Muscle of arm (tissue), 12 donors: ENCODE measurements around the gene KCNT2. TPM values are rescaled to one million over a fixed set of nuclear protein-coding genes. Genes with fewer than 3 reads are reported as not detected.

Experiments
- DNase-seq: peaks from one replicate; pipeline ENCODE4 v3.0.0-alpha.2; 2013
- polyA plus RNA-seq, 12 donors: library from polyadenylated mRNA; unstranded; fragments of 120-200 nt; gene quantifications; one replicate each; pipeline ENCODE4 v1.2.1, GENCODE V29; 2013; ENCODE audit not compliant: insufficient read length in 12 of 12

Gene KCNT2
- polyA plus RNA-seq, 12 donors, result 5.0 to 10.8 (median 7.7) TPM; not detected in 1

DNA sequence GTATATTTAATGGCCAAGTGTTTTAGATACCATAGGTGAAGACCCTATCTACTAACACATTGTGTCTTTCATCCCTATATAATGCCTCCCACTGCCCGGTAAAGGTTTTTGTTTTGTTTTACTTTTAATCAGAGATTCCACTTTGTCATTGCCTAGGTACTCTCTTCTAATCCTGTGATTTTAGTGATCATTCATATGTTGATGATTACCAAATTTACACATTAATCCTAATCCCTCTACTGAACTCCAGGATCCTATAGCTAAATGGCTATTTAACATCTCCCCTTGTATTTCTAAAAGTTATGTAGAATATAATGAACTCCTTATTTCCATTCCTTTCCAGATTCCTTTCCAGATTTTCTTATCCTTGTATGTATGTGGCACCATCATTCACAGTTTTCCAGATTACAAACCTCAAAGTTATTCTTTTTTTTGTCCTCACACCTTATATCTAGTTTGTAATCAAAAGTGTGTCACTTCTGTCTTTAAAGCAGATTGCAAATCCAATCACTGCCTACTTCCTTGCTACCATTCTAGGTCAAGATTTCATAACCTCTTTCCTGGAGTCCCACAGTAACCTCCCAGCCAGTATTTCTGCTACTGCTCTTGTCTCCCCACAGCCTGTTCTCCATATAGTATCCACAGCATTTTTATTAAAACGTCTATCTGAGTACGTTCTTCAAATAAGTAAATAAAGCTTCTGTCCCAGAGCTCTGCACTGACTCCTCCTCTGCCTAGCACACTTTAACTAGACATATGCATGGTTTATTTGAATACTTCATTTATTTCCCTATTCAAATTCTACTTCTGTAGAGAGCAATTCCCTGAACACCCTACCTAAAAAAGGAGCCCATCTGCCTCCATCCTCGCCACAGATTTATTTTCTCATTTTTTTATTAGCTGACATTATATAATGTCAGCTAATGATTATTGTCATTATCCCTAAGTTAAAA lies 157.8 kb downstream of the KCNT2 start:
- no peak for DNase-seq

GRCh38 chr1:196449460-196449859 lies 158.8 kb downstream of the KCNT2 start:
- no peak for DNase-seq

DNA sequence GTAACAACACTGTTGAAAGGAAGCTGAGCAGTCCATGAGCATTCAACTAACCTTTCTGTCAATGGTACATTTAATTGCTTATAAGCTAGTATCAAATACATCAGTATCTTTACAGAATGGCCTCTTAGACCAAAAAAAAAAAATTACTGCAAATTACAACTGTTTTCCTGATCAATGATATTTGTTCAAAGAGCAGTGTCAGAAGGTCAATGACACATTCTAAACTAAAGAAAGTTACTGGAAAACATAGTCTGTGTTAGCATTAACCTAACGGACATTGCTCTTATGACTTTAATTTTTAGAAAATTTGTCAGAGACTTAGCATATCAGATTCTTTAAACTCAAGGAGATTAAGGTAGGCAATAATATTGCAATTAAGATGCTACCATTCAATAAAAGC lies 162.5 kb downstream of the KCNT2 start:
- no peak for DNase-seq

GRCh38 chr1:196444634-196445033 lies 163.6 kb downstream of the KCNT2 start:
- no peak for DNase-seq

DNA sequence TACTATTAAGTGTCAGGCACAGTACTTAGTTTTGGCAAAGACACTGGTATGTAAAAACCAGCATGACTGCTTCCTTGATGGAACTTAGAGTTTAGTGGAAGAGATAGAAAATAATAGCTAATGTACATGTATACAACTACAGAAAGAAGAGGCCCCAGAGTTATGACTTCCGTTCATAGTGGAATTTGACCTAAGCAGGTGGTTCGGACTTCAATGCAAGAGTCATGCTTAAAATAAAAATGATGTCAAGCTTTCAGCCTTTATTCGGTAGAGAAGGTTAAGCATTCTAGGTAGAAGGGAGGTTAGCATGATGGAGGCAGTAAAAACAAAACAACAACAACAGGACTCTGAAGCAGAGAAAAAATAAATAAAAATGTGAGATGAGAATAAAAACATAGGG lies 165.9 kb downstream of the KCNT2 start:
- DNase-seq, result no peak

- no peak for DNase-seq
Measured at GRCh38 chr1:196440711-196441110, 167.5 kb downstream of the KCNT2 start.

GRCh38 chr1:196438329-196438728 lies 169.9 kb downstream of the KCNT2 start:
- DNase-seq, result no peak

DNA sequence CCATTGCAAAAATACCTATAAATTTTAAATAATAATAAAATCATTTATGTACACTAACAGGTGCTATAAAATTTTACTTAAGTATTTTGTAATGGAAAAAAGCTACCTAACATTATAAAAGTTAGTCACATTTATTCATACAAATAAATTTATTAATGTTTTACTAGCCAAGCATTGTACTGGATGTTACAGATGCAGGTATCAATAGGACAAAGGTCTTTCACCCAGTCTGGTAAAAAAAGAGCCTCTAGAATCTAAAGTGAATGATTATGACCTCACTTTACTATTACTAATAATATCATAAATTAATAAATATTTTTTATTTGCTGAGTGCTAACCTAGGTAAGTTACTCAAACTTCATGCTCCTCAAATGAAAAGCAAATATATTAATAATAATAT lies 170.6 kb downstream of the KCNT2 start:
- DNase-seq, result no peak

DNA sequence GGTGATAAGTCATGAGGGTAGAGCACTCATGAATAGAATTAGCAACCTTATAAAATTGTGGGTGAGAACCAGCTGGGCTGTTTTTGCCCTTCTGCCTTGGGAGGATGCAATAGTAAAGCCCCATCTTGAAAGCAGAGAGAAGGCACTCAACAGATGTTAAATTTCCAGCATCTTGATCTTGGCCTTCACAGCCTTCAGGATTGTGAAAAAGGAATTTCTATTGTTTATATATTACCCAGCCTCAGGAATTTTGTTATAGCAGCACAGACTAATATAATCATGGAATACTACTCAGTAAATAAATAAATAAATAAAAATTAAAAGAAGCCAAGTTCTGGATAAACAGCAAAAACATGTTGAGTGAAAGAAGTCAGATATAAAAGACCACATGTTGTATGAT lies 175.2 kb downstream of the KCNT2 start:
- no peak for DNase-seq

- no peak for DNase-seq
Measured at GRCh38 chr1:196427976-196428734, 180.1 kb downstream of the KCNT2 start.

DNA sequence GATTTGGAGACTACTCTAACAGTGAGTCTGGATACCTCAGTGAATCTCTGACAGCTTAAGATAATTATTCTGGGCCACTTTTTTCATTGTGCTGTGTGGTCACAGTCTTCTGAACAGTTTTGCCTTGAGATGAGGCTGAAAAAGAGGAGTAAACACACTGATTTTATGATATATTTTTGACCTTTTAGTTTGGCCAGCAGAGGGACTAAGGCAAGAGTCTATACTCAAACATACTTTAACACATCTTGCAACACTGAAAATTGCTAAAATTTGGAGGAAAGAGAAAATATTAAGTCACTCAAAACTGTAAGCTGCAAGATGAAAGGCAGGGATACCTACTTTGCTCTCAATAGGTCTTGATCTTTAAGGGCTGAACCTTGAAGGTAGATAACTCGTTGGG lies 182.7 kb downstream of the KCNT2 start:
- DNase-seq, result no peak

DNA sequence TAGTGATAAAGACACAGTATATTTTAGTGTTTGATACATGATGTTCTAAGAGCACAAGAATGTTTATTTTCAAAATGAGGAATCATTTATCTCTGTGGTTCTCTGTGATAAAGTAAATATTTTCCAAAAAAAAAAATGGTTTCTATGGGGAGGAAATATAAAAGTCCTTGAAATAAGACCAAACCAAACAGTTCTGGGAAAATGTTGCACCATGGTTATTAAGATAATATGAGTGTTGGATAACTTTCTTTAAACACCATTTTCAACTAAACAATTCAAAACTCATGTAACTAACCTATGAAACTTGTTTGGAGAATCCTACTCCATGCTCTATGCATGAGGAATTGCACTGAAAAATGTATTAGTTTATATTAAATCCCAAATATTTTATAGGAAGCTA lies 184.6 kb downstream of the KCNT2 start:
- no peak for DNase-seq

- no peak for DNase-seq
Measured at GRCh38 chr1:196418772-196419171, 189.5 kb downstream of the KCNT2 start.

DNA sequence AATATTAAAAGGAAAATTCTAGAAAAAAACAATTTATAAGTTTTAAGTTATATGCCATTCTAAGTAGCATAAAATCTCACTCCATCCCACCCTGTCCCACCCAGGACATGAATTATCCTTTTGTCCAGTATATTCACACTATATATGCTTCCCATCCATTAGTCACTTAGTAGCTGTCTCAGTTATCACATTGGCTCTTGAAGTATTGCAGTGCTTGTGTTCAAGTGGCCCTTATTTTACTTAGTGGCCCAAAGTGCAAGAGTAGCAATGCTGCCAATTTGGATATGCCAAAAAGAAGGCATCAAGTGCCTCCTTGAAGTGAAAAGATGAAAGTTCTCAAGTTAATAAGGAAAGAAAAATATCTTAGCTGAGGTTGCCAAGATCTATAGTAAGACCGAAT lies 192.3 kb downstream of the KCNT2 start:
- no peak for DNase-seq

DNA sequence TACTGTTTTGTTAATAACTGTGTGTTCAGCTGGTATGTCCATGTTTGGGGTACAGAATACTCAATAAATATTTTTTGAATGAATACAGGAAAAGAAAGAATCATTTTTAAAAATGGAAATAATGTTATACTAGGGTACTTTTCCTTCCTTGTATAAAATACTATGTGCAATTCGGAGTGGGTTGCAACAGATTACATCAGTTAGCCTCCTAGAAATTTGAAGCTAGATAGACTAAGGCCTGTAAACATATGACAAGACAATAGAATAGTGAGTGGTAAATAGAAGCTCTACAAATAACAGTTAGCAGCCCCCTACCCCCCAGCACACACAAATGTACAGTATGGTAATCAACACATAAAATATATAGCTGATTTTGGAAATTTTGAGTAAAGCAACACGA lies 195.9 kb downstream of the KCNT2 start:
- no peak for DNase-seq

DNA sequence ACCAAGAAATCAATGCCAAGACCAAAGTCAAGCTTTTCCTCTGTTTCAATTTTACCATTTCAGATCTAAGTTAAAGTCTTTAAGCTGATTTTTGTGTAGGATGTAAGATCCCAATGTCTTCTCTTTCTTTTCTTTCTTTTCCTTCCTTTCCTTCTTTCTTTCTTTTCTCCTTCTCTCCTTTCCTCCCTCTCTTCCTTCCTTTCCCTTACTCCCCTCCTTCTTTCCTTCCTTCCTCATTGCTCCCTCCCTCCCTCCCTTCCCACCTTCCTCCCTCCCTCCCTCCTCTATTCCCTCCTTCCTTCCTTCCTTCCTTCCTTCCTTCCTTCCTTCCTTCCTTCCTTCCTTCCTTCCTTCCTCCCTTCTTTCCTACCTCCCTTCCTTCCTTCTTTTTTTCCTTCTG lies 197.5 kb downstream of the KCNT2 start:
- DNase-seq, result no peak

DNA sequence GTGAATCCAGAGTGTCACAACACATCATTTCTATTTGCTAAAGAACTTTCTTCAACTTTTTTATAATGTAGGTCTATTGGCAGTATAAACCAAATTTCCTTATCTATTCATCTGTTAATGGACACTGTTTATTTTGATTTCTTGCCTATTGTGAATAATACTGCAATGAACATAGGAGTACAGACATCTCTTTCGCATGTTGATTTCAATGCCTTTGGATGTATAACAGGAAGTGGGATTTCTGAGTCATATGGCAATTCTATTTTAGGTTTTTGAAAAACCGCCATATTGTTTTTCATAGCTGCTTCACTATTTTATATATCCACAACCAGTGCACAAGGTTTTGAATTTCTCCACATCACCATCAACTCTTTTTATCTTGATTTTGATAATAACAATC lies 198.7 kb downstream of the KCNT2 start:
- no peak for DNase-seq

DNA sequence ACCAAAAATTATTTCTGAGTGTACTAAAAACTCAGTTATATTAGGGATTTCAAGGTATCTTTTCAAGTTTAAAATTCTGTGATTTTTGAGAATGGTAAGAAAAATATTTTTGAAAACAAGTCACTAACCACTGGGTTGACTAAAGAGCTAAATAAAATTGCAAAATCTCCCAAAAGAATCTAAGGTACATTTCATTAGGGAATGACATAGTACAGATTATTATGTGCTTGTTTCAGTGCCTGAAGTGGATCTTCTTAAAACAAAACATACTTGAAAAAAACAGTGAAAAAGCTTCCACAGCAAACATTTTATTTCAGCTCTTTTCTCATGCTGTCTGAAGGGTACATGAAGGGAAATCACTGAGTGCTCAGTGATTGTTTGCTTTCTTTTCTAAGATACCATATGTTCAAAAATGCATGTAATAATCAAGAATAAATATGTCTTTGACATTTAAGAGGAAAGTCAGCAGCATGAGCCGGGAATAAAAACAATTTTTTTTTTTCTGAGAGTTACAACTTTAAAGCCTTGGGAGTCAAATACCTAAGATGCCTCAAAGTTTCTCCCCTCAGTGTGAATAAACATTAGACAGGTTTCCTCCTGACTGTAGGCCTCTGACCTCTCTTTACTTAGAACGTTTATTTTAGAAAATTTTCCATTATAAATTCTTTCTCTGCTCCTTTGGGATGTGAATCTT lies 200.7 kb downstream of the KCNT2 start:
- no peak for DNase-seq

DNA sequence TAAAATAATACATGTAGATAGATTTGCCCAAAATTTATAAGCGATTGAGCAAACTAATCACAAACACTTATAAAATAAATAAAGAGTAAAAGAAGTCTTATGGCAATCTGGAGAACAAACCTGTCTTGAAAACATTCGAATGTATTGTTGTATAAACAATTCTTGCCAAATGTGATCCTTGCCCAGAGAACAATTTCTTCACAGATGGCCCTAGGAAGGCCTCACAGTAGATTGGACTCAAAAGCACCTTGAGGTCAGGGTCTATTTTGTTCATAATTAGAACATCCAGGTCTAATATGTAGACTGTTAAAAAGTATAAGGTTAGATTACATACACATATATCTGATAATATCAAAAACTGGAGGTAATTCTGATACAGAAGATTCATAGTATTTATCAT lies 202.4 kb downstream of the KCNT2 start:
- no peak for DNase-seq

DNA sequence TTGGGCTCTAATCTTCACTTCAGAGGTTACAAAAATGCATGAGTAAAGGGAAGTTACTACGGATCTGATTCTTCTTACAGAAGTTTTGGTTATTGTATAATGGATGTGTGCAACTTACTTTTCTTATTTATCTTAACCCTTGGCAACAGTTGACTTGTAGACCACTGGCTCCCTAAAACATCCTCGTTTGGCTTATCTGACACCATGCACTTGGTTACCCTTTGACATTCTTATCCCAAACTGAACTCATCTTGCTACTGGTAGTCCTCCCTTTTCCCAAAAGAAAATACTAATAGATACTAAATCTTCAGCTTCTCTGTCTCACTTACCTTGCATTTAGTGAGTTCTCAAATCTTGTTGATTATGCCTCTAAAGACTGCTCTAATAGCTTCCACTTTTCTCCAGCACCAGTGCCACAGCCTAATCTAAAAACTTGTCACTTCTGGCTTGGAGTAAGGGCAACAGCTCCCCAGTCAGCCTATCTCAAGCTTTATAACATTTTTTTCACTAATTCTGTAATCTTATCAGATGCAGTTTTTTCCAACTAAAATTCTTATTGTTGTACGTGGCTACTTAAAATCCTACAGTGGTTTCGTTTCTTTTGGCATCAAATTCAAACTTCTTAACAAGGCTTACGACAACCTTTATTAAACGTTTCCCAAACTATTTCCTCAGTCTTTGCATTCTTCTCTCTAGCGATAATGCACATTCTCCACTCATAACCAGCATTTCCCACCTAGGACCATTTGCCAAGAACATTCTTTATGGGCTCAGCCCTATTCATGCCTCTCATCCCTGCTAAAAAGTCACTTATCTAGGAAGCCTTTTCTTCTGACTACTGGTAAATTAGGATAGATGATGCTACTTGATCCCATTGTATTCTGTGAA lies 204.2 kb downstream of the KCNT2 start:
- DNase-seq, result no peak

GRCh38 chr1:196401891-196402290 lies 206.3 kb downstream of the KCNT2 start:
- no peak for DNase-seq
